ENCODE results near the gene GALNS.

GALNS gene

GRCh38 chr16:88888461-88889387 is 32.0 kb upstream of the GALNS start:
- no peak for DNase-seq (ENCODE audit: low read depth)

- no peak for DNase-seq (ENCODE audit: low read depth)
These were observed 31.3 kb upstream of the GALNS start for GRCh38 chr16:88888057-88888456.

GRCh38 chr16:88886845-88887521 is 30.2 kb upstream of the GALNS start:
- no peak for DNase-seq (ENCODE audit: low read depth)

- DNase-seq (ENCODE audit: low read depth) = no peak
These were observed 29.7 kb upstream of the GALNS start for GRCh38 chr16:88886420-88886844.

- DNase-seq (ENCODE audit: low read depth) = no peak
These were observed 29.0 kb upstream of the GALNS start for GRCh38 chr16:88885693-88886280.

- DNase-seq (ENCODE audit: low read depth) = no peak
These were observed 28.0 kb upstream of the GALNS start for GRCh38 chr16:88884569-88885271.

GRCh38 chr16:88883946-88884345 is 27.2 kb upstream of the GALNS start:
- no peak for DNase-seq (ENCODE audit: low read depth)

- DNase-seq (ENCODE audit: low read depth) = no peak
These were observed 26.6 kb upstream of the GALNS start for GRCh38 chr16:88883117-88883895.

GRCh38 chr16:88882358-88883030 is 25.7 kb upstream of the GALNS start:
- DNase-seq (ENCODE audit: low read depth) = no peak

GRCh38 chr16:88881675-88882357 is 25.1 kb upstream of the GALNS start:
- no peak for DNase-seq (ENCODE audit: low read depth)

GRCh38 chr16:88881007-88881615 is 24.4 kb upstream of the GALNS start:
- DNase-seq (ENCODE audit: low read depth) = no peak

- no peak for DNase-seq (ENCODE audit: low read depth)
These were observed 23.7 kb upstream of the GALNS start for GRCh38 chr16:88880226-88881006.

GRCh38 chr16:88879788-88880055 is 23.0 kb upstream of the GALNS start:
- no peak for DNase-seq (ENCODE audit: low read depth)

GRCh38 chr16:88878967-88879787 is 22.4 kb upstream of the GALNS start:
- DNase-seq (ENCODE audit: low read depth) = no peak

GRCh38 chr16:88878356-88878755 is 21.6 kb upstream of the GALNS start:
- no peak for DNase-seq (ENCODE audit: low read depth)

- no peak for DNase-seq (ENCODE audit: low read depth)
These were observed 21.0 kb upstream of the GALNS start for GRCh38 chr16:88877564-88878289.

- DNase-seq (ENCODE audit: low read depth) = no peak
These were observed 20.3 kb upstream of the GALNS start for GRCh38 chr16:88876942-88877526.
